Mesenchymal stem cell (in vitro differentiated cells and primary cell): ENCODE results near the gene KLHL3.

Source experiments
- DNase-seq: peaks from one replicate; pipeline ENCODE4 v3.0.0-alpha.2; 2013
- H2AFZ ChIP-seq: one replicate; pipeline ENCODE4 v1.6.1; 2013; ENCODE audit warnings: low read depth, mild to moderate bottlenecking, control low read depth, inconsistent platforms, low read length, moderate library complexity
- H2AK5ac ChIP-seq: 2 replicates; pipeline ENCODE4 v1.6.1; 2013; ENCODE audit warnings: low read length, moderate library complexity, mild to moderate bottlenecking, inconsistent platforms; ENCODE audit not compliant: severe bottlenecking
- H2BK120ac ChIP-seq: one replicate; pipeline ENCODE4 v1.6.1; 2013; ENCODE audit warnings: low read depth, mild to moderate bottlenecking, inconsistent platforms, low read length, moderate library complexity
- H2BK12ac ChIP-seq, 2 experiments: one replicate each; pipeline ENCODE4 v1.6.1; 2013; ENCODE audit warnings: inconsistent platforms in 2 of 2, low read length in 2 of 2, mild to moderate bottlenecking in 2 of 2, moderate library complexity in 2 of 2, control low read depth in 1 of 2
- H2BK15ac ChIP-seq: one replicate; pipeline ENCODE4 v1.6.1; 2013; ENCODE audit warnings: mild to moderate bottlenecking, low read depth, inconsistent platforms; ENCODE audit not compliant: poor library complexity, severe bottlenecking
- H2BK5ac ChIP-seq: 2 replicates; pipeline ENCODE4 v1.6.1; 2013; ENCODE audit warnings: low read depth, mild to moderate bottlenecking, low read length, control low read depth, inconsistent platforms; ENCODE audit not compliant: poor library complexity, severe bottlenecking
- H3K14ac ChIP-seq, 2 experiments: one replicate each; pipeline ENCODE4 v1.6.1; 2013; ENCODE audit warnings: inconsistent platforms in 2 of 2, low read length in 2 of 2, control low read depth in 1 of 2, mild to moderate bottlenecking in 1 of 2, moderate library complexity in 1 of 2
- H3K18ac ChIP-seq, 2 experiments: one replicate each; pipeline ENCODE4 v1.6.1; 2013; ENCODE audit warnings: inconsistent platforms in 2 of 2, low read length in 2 of 2, control low read depth in 1 of 2, low read depth in 1 of 2, mild to moderate bottlenecking in 1 of 2
- H3K23ac ChIP-seq, 2 experiments: one replicate each; pipeline ENCODE4 v1.6.1; 2013; ENCODE audit warnings: inconsistent platforms in 2 of 2, low read length in 2 of 2, mild to moderate bottlenecking in 2 of 2, moderate library complexity in 2 of 2, control low read depth in 1 of 2
- H3K27ac ChIP-seq: 2 replicates; pipeline ENCODE4 v1.5.1; 2013; ENCODE audit warnings: mild to moderate bottlenecking, moderate library complexity, low read length, control low read depth, inconsistent platforms; ENCODE audit not compliant: poor library complexity, severe bottlenecking
- H3K27me3 ChIP-seq, 2 experiments: 2 replicates each; pipeline versions ENCODE4 v1.6.1 to v1.7.0; 2013; ENCODE audit warnings: low read length in 2 of 2, mild to moderate bottlenecking in 2 of 2, moderate library complexity in 2 of 2, control low read depth in 1 of 2, inconsistent platforms in 1 of 2; ENCODE audit not compliant: control insufficient read depth in 1 of 2, insufficient read depth in 1 of 2
- H3K36me3 ChIP-seq, 2 experiments: 2 replicates each; pipeline versions ENCODE4 v1.6.1 to v1.7.0; 2013; ENCODE audit warnings: low read length in 2 of 2, control low read depth in 1 of 2, inconsistent platforms in 1 of 2, low read depth in 1 of 2, mild to moderate bottlenecking in 1 of 2; ENCODE audit not compliant: insufficient read depth in 2 of 2, control insufficient read depth in 1 of 2
- H3K4ac ChIP-seq, 2 experiments: one replicate each; pipeline ENCODE4 v1.6.1; 2013; ENCODE audit warnings: inconsistent platforms in 2 of 2, low read length in 2 of 2, mild to moderate bottlenecking in 2 of 2, moderate library complexity in 2 of 2, control low read depth in 1 of 2, low read depth in 1 of 2
- H3K4me1 ChIP-seq: 2 replicates; pipeline ENCODE4 v1.6.1; 2013; ENCODE audit warnings: low read depth, low read length, control low read depth; ENCODE audit not compliant: control insufficient read depth, insufficient read depth
- H3K4me2 ChIP-seq: 2 replicates; pipeline ENCODE4 v1.6.1; 2013; ENCODE audit warnings: low read length, mild to moderate bottlenecking, inconsistent platforms; ENCODE audit not compliant: poor library complexity, severe bottlenecking
- H3K4me3 ChIP-seq, 2 experiments: 2 replicates each; pipeline versions ENCODE4 v1.5.1 to v1.7.0; 2013; ENCODE audit warnings: low read length in 2 of 2, mild to moderate bottlenecking in 2 of 2, control low read depth in 1 of 2, low read depth in 1 of 2; ENCODE audit not compliant: insufficient read depth in 1 of 2
- H3K79me1 ChIP-seq: replicated peaks from 2 replicates; pipeline ENCODE4 v1.6.1; 2013; ENCODE audit warnings: mild to moderate bottlenecking, control low read depth, low read length, inconsistent platforms; ENCODE audit not compliant: poor library complexity, severe bottlenecking
- H3K9ac ChIP-seq: 2 replicates; pipeline ENCODE4 v1.7.0; 2013; ENCODE audit warnings: mild to moderate bottlenecking, low read length, moderate library complexity
- H3K9me3 ChIP-seq: 2 replicates; pipeline ENCODE4 v1.7.0; 2013; ENCODE audit warnings: mild to moderate bottlenecking, low read length; ENCODE audit not compliant: control insufficient read depth
- H4K8ac ChIP-seq: one replicate; pipeline ENCODE4 v1.6.1; 2013; ENCODE audit warnings: inconsistent platforms, mild to moderate bottlenecking, low read length, moderate library complexity
- H4K91ac ChIP-seq: one replicate; pipeline ENCODE4 v1.6.1; 2013; ENCODE audit warnings: mild to moderate bottlenecking, low read length, inconsistent platforms
- WGBS: methylation state at CpG from one replicate; pipeline ENCODE4 v1.1.7; 2013; ENCODE audit warnings: mixed read lengths; 5-methylcytosine and 5-hydroxymethylcytosine counted together

Gene KLHL3

DNA sequence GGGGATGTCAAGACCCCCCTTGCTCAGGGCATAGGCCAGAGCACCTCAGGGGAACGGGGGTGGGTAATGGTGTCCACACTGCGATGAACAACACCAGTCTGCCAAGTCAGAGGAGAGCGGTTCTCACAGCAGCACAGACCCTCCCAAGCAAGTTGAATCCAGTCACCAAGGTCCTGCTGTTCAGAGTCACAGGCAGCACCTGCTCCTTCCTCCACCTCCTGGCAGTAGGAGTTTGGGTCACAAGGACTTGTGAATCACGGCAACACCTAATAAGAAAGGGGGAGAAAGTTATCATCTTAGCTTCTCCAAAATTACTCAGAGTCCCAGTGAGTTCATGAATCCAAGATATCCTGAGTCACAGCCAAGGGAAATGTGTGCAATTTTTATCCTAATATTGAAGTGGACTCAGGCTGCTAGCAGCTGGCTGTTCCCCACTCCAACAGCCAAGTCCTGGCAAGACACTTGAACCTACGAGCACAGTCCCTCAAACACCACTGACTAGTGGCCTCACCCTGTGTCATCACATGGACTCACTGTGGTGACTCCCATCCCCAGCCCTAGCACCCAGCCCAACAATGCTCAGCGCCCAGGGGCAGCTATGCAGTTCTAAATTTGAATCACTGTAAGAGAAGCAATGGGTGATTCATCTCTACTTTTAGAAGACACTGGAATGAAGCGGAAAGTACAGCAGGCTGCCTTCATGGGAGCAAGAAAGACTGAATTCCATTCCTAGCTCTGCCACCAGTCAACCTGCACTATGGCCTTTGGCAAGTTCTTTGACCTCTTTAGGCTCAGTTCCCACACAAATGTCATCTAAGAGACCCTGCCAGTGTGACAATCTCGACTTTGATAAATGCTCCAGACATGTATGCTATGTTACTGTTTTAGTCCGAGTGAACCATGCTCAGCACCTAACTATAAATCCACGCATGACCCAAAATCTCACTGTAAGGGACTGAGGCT, 113.7 kb downstream of the KLHL3 start:
- Histone ChIP-seq H3K79me1 (no peaks in the 10 kb centered on the region), H3K36me3 (no peaks in the 10 kb centered on the region), H3K27me3 (no peaks in the 10 kb centered on the region), H2BK120ac (no peak overlapping the region), H3K4me1 (peaks cover 10% of the 10 kb centered on the region), H3K4me2 (no peak overlapping the region), H2AK5ac (no peak overlapping the region), H3K9me3 (no peaks in the 10 kb centered on the region), H3K27ac (no peak overlapping the region), H4K91ac (no peak overlapping the region), H2BK15ac (no peak overlapping the region), H3K9ac (peak overlapping the region; percentile 25), H3K4me3 (peak overlapping the region in 1 of 2 experiments; percentile 7), H3K4ac (no peak overlapping the region), H3K23ac (no peak overlapping the region), H3K18ac (no peak overlapping the region), H4K8ac (no peak overlapping the region), H2BK5ac (no peak overlapping the region), H2AFZ (no peak overlapping the region), H3K14ac (no peak overlapping the region), H2BK12ac (no peak overlapping the region)
- no peak for DNase-seq
- 89% methylated on average over 10 of the region's 10 CpGs for WGBS

DNA sequence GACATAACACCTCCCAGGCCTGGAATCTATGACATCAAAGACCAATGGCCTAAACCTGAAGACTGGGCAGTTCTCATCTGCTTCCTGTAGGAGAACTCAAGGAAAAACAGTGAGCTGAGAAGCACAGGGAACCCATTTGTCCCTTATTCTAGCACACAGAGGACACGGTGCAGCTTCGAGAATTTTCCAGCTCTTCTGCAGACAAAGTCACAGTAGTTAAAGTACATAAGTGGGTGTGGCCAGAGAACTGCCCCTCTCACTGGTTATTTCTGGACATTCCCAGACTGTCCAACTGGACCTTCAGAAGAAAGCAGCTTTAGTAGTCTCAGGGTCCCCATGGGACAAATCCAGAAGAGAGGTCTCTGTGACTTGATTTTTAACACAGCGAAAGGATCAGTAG, 114.6 kb downstream of the KLHL3 start:
- Histone ChIP-seq H3K4me1 (peaks cover 10% of the 10 kb centered on the region), H3K18ac (no peak overlapping the region), H2AFZ (no peak overlapping the region), H3K79me1 (no peaks in the 10 kb centered on the region), H2BK12ac (no peak overlapping the region), H2BK5ac (no peak overlapping the region), H4K91ac (no peak overlapping the region), H3K14ac (no peak overlapping the region), H4K8ac (no peak overlapping the region), H3K4me3 (no peak overlapping the region), H3K23ac (no peak overlapping the region), H2BK120ac (no peak overlapping the region), H3K27me3 (no peaks in the 10 kb centered on the region), H3K4ac (no peak overlapping the region), H3K9ac (no peak overlapping the region), H2AK5ac (no peak overlapping the region), H3K4me2 (no peak overlapping the region), H2BK15ac (no peak overlapping the region), H3K27ac (no peak overlapping the region), H3K9me3 (no peaks in the 10 kb centered on the region), H3K36me3 (no peaks in the 10 kb centered on the region)
- WGBS = 80% methylated on average over 3 of the region's 3 CpGs
- DNase-seq = no peak

DNA sequence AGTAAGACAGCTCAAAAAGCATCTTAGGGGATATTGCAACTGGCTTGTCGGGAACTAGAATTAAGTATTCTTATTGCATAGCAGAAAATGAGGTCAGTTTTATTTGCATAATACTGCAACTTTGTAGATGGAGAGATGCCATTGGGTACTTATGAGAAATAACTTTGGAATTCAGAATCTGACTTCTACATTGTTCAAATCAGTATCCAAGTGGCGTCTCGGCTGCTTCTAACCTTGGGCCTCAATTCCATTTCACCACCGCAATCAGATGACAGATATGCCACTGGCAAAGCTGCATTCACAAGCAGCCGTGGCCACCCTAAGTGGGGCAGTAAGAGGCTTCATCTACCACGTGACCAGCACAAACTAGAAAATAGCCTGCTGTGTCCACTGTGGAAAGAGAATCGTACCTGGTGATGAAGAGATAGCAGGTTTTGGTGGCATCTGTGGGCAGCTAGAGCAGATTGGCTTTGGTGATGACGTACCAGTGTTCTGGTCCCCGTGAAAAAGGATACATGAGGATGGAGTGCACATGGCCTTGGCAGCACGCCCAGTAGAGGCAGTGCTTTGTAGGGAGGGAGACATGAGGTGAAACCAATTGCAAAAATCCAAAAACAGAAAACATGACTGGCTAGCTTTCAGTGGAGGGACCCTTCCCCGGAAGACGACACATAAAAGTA, 116.6 kb downstream of the KLHL3 start:
- Histone ChIP-seq H2BK120ac (no peak overlapping the region), H3K9ac (peak overlapping the region; percentile 41), H3K27ac (peak overlapping the region; percentile 20), H2AK5ac (no peak overlapping the region), H4K91ac (no peak overlapping the region), H3K9me3 (no peaks in the 10 kb centered on the region), H2BK15ac (no peak overlapping the region), H3K4me2 (no peak overlapping the region), H2BK5ac (no peak overlapping the region), H3K79me1 (no peaks in the 10 kb centered on the region), H3K4ac (no peak overlapping the region), H3K36me3 (no peaks in the 10 kb centered on the region), H3K4me1 (peaks cover 10% of the 10 kb centered on the region), H3K23ac (no peak overlapping the region), H3K4me3 (peak overlapping the region in 1 of 2 experiments; percentile 34), H3K18ac (no peak overlapping the region), H3K14ac (no peak overlapping the region), H2AFZ (no peak overlapping the region), H2BK12ac (no peak overlapping the region), H4K8ac (peak overlapping the region; percentile 19), H3K27me3 (no peaks in the 10 kb centered on the region)
- peak; percentile 24 for DNase-seq
- WGBS = 80% methylated on average over 12 of the region's 12 CpGs

DNA sequence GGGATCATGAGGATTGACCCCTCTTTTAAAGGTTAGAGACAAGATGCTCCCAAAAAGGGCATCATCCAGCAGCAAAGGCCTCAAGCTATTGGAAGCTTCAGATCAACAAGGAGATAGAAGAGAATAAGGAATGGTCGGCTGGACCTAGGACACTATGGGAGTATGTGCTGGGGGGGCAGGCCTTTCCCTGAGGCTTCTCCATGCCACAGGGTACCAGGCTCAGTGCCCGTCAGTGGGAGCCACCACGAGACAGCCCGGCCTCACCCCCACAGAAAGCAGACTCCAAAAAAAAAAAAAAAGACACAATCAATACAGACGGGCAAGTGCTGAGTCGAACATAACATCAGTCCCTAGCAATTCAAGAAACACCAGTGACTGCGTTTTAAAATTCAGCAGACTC, 117.4 kb downstream of the KLHL3 start:
- no peak overlapping the region for H2AK5ac ChIP-seq
- no peak overlapping the region for H3K27ac ChIP-seq
- no peak for DNase-seq
- H3K9ac ChIP-seq = peak overlapping the region; percentile 25
- H3K4me2 ChIP-seq = no peak overlapping the region
- no peak overlapping the region for H2AFZ ChIP-seq
- H3K27me3 ChIP-seq = no peaks in the 10 kb centered on the region
- no peak overlapping the region for H4K8ac ChIP-seq
- H3K14ac ChIP-seq = no peak overlapping the region
- H3K79me1 ChIP-seq = no peaks in the 10 kb centered on the region
- no peak overlapping the region for H3K18ac ChIP-seq
- no peaks in the 10 kb centered on the region for H3K36me3 ChIP-seq
- no peak overlapping the region for H2BK120ac ChIP-seq
- H2BK12ac ChIP-seq = no peak overlapping the region
- H3K4ac ChIP-seq = no peak overlapping the region
- H3K9me3 ChIP-seq = no peaks in the 10 kb centered on the region
- no peak overlapping the region for H2BK5ac ChIP-seq
- 94% methylated on average over 4 of the region's 7 CpGs for WGBS
- no peak overlapping the region for H3K23ac ChIP-seq
- H3K4me1 ChIP-seq = peaks cover 10% of the 10 kb centered on the region
- no peak overlapping the region for H4K91ac ChIP-seq
- no peak overlapping the region for H2BK15ac ChIP-seq
- H3K4me3 ChIP-seq = no peak overlapping the region
